ENCODE measurements around the gene PHF14.

PHF14 gene

GRCh38 chr7:11120068-11120664 lies 146.5 kb downstream of the PHF14 start:
- DNase-seq, result no peak

- DNase-seq, result no peak
These were observed 147.1 kb downstream of the PHF14 start for GRCh38 chr7:11120675-11121220.

GRCh38 chr7:11124856-11125559 lies 151.3 kb downstream of the PHF14 start:
- no peak for DNase-seq

GRCh38 chr7:11127114-11127785 lies 153.6 kb downstream of the PHF14 start:
- no peak for DNase-seq

DNA sequence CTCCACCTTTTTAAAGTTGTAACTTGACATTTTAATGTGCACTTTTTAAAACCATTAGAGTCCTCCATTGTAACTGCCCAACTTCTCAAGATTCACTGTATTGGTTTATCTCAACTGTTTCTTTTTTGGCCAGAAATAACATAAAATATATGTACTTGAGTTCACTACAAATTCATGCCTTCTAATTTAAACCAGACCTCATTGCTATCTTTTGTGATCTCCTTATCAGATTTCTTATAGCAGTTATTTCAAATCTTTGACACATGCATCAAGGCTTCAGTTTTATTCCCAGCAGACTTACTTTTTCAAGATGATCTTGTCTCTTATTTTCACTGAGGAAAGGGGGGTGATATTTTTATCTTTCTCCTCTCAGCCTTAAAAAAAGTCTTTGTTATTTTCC lies 154.3 kb downstream of the PHF14 start:
- DNase-seq, result no peak

- DNase-seq, result no peak
These were observed 154.8 kb downstream of the PHF14 start for GRCh38 chr7:11128498-11128897.

- no peak for DNase-seq
These were observed 156.3 kb downstream of the PHF14 start for GRCh38 chr7:11130012-11130411.

DNA sequence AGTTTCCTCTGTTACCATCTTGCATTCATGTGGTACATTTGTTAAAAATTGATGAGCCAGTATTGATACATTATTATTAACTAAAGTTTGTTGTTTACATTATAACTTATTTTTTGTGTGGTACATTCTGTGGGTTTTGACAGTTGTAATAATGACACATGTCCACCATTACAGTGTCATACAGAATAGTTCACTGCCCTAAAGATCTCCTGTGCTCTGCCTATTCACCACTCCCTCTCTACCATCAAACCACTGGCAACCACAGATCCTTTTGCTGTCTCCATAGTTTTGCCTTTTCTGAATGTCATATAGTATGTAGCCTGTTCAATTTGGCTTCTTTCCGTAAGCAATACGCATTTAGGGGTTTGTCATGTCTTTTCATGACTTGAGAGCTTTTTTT lies 156.9 kb downstream of the PHF14 start:
- DNase-seq, result no peak

- DNase-seq, result no peak
These were observed 159.8 kb downstream of the PHF14 start for GRCh38 chr7:11133436-11133959.

DNA sequence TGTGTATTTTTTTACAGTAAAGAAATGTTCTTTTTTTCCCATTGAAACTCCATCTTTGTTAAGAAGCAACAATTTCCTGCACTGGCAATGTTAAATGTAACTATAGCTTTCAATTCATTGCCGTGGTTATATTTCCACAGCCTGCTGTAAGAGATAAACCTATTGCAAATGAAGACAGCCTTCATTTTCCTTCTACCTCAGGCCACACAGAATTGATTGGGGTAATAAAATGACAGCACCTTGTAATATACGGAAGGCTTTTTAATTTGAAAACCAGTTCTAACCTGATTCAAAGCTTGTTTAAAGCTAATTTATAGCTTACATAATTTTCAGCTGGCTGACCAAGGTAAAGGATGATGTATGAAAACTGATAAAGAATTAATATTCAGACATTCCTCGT lies 161.9 kb downstream of the PHF14 start:
- DNase-seq, result no peak

GRCh38 chr7:11141541-11141940 lies 167.9 kb downstream of the PHF14 start:
- no peak for DNase-seq

DNA sequence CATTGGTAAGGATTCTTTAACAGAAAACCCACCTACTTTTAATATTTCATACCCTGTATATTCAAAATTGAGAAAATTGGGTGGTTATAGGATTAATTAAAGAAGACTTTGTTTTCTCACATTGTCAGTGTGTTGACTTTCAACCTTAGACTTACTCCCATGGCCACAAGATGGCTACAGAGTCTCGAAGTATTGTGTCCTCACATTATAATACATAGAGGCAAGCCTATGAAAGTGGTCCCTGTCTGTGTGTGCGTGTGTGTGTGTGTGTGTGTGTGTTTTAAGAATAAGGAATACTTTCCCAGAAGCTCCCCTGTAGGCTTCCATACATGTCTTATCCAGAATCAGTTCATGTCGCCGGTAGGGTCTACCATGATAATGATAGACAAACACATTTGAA lies 180.0 kb downstream of the PHF14 start:
- peak; percentile 0 for DNase-seq

GRCh38 chr7:11155883-11156282 lies 182.2 kb downstream of the PHF14 start:
- no peak for DNase-seq

- DNase-seq, result no peak
These were observed 187.8 kb downstream of the PHF14 start for GRCh38 chr7:11161499-11161898.

- no peak for DNase-seq
These were observed 189.5 kb downstream of the PHF14 start for GRCh38 chr7:11163220-11163619.

DNA sequence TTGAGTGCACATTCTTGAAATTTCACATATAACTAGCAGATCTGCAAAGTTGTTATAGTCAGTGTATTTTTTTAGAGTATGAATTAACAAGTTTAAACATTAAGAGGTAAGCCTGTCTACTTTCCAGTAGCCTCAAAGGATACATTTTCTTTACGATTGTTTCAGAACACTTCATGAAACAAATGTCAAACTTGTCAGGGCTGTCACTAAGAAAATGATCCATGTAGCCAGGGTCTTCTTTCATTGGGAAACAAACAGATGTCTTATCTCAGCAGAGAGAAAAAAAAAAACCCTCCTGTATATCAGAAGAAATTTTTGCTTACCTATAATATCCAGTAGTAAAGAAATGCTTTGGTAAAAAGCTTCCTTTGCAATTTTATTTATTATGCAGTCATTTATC lies 192.4 kb downstream of the PHF14 start:
- DNase-seq, result no peak

DNA sequence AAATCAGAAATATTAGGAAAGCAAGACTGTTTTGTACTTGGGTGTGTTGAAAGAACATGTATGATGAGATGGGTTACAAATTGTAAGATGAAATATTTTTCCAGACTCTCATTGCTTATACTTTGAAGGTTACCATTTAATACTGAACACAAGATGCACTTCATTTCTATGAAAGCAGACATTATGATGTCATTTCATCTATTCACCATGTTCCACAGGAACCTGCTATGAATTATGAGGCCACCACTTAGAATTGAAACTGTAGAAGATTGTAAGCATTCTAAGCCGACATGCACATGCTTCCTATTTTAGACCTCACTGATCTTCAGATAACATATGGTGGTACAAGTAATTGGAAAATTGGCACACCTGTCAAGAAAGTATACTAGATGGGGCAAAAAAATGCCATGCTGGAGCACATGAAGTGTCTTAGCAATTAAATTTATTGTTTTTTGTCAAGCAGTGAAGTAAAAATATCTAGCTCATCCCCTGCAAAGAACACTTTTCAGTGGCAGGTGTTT lies 195.0 kb downstream of the PHF14 start:
- DNase-seq, result peak; percentile 36

GRCh38 chr7:11170175-11170574 lies 196.5 kb downstream of the PHF14 start:
- DNase-seq, result peak; percentile 37

GRCh38 chr7:11170863-11171568 lies 197.3 kb downstream of the PHF14 start:
- DNase-seq, result no peak

DNA sequence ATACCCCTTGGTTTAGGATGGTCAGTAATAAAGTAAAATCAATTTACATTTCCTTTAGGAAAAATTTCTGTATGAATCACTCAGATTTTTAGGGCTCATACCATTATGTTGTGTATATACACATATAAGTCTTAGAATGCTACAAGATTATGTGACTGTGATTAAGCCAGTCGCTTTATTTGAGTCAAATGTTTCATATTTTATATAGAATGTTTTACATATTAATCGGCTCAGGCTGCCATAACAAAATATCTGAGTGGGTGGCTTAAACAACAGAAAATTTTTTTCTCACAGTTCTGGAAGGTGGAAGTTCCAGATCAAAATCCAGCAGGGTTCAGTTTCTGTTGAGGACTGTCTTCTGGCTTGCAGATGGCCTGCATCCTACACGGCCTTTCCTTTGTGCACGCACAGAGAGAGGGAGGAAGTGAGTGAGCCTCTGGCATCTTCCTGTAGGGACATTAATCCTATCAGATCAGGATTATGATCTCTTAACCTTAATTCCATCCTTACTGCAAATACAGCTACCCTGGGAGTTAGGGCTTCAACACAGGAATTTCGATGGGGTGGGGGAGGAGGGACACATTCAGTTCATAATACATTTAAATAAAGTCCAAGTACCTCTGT lies 198.0 kb downstream of the PHF14 start:
- DNase-seq, result no peak

DNA sequence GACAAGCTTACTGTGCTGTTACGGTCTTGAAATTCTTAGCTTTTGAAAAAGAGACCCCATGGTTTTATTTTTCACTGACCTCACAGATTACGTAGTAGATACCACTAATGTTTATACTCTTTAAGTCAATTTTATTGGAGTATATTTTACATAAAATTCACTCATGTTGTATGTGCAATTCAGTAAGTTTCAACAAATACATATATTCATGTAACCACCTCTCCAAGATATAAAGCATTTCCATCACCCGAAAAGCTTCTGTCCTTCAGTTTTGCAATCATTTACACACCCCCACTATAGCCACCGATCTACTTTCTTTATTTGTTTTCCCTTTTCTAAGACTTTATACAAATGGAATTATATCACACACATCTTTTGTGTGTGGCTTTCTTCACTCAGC lies 199.2 kb downstream of the PHF14 start:
- DNase-seq, result no peak

DNA sequence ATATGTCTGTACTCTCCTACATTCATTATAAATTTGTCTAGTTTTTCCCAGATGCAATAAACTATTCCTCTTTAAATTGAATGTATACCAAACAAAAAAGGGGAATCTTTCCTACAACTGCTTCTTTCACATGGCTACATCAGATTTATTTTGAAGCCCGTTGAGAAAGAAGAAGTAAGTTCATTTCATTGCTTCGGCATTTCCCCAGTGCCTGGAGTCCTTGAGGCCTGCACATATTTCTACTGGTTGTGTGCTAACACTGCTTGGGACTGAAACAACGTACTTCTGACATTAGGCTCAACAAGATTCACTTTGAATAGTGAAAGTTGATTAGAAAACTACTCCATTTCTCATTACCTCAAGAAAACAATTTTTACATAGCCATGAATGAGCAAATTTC lies 201.7 kb downstream of the PHF14 start:
- no peak for DNase-seq
